HepG2 (cell line): ENCODE measurements around the gene AGXT. TPM values are rescaled to one million over a fixed set of nuclear protein-coding genes. Genes with fewer than 3 reads are reported as not detected.
A peak's percentile ranks its signal among the peaks of the same experiment; 100 is the strongest.

ENCODE experiments used
- CCDC6 ChIP-seq: sonication (generic); formaldehyde crosslinking; IDR thresholded peaks from 2 replicates; pipeline ENCODE4 v1.8.1; 2022; ENCODE audit warnings: mild to moderate bottlenecking, missing genetic modification reagents, moderate library complexity
- CENPX ChIP-seq: sonication (generic); formaldehyde crosslinking; IDR thresholded peaks from 2 replicates; pipeline ENCODE4 v1.9.0; 2021; ENCODE audit warnings: mild to moderate bottlenecking, missing genetic modification reagents, moderate library complexity
- HNF4G ChIP-seq, 2 experiments: sonication (generic) in 1 of 2; formaldehyde crosslinking in 1 of 2; IDR thresholded peaks; 2 replicates each; pipeline versions ENCODE4 v1.4.0 to v1.6.1; 2011 to 2020; ENCODE audit warnings: borderline replicate concordance in 2 of 2, low read depth in 2 of 2, mild to moderate bottlenecking in 2 of 2, low read length in 1 of 2, missing genetic modification reagents in 1 of 2, moderate library complexity in 1 of 2
- NPAS2 ChIP-seq: sonication (generic); formaldehyde crosslinking; IDR thresholded peaks from 2 replicates; pipeline ENCODE4 v1.8.0; 2022; ENCODE audit warnings: mild to moderate bottlenecking, missing genetic modification reagents, borderline replicate concordance
- POLR2G ChIP-seq: fragments of 200-400 bp; formaldehyde crosslinking; IDR thresholded peaks from 2 replicates; pipeline ENCODE4 v1.6.1; 2018; ENCODE audit warnings: mild to moderate bottlenecking, low read depth, low read length, moderate library complexity
- SIX4 ChIP-seq: sonication (generic); formaldehyde crosslinking; IDR thresholded peaks from 2 replicates; pipeline ENCODE4 v1.4.0; 2020; ENCODE audit warnings: missing genetic modification reagents
- SMYD3 ChIP-seq: sonication (generic); formaldehyde crosslinking; IDR thresholded peaks from 2 replicates; pipeline ENCODE4 v1.8.1; 2023; ENCODE audit warnings: mild to moderate bottlenecking, missing genetic modification reagents
- ZBTB1 ChIP-seq: sonication (generic); formaldehyde crosslinking; IDR thresholded peaks from 2 replicates; pipeline ENCODE4 v1.4.0; 2020; ENCODE audit warnings: missing genetic modification reagents, borderline replicate concordance
- ZNF256 ChIP-seq: sonication (generic); formaldehyde crosslinking; conservative IDR thresholded peaks from 2 replicates; pipeline ENCODE4 v1.4.0; 2020; ENCODE audit warnings: missing genetic modification reagents
- ZNF567 ChIP-seq: sonication (generic); formaldehyde crosslinking; IDR thresholded peaks from 2 replicates; pipeline ENCODE4 v1.8.1; 2023; ENCODE audit warnings: mild to moderate bottlenecking, missing genetic modification reagents, borderline replicate concordance
- ZNF660 ChIP-seq: sonication (generic); formaldehyde crosslinking; IDR thresholded peaks from 2 replicates; pipeline ENCODE4 v1.5.1; 2020; ENCODE audit warnings: mild to moderate bottlenecking, low read depth, missing genetic modification reagents, borderline replicate concordance
- ZNF724P ChIP-seq: sonication (generic); formaldehyde crosslinking; IDR thresholded peaks from 2 replicates; pipeline ENCODE4 v1.8.0; 2022; ENCODE audit warnings: missing genetic modification reagents, borderline replicate concordance
- polyA plus RNA-seq, 8 experiments: library from polyadenylated mRNA; depleted of rRNA in 3 of 8; stranded (reverse) in 7 of 8; unstranded in 1 of 8; fragments of >200 nt; fragmentation: Illumina TruSeq in 4 of 8; extraction: Trizol in 4 of 8; gene quantifications; 2 replicates each; pipeline versions ENCODE4 v1.2.1 to v1.2.3, GENCODE V29; 2011 to 2016; ENCODE audit warnings: low read depth in 4 of 8, missing spikeins in 1 of 8, mixed read lengths in 1 of 8; ENCODE audit not compliant: insufficient read depth in 1 of 8
- total RNA-seq, 5 experiments: library from RNA; depleted of rRNA; stranded (reverse); fragments of >200 nt; fragmentation: Illumina TruSeq; extraction: Trizol; gene quantifications; 2 replicates each; pipeline ENCODE4 v1.2.3, GENCODE V29; 2016; ENCODE audit warnings: low read depth in 1 of 5
- TF ChIP-seq, protein P1 (sequence below): sonication (generic); formaldehyde crosslinking; IDR thresholded peaks from 2 replicates; pipeline ENCODE4 v1.8.0; 2022; ENCODE audit warnings: mild to moderate bottlenecking, missing genetic modification reagents, borderline replicate concordance
- TF ChIP-seq, protein P2 (sequence below): sonication (generic); formaldehyde crosslinking; IDR thresholded peaks from 2 replicates; pipeline ENCODE4 v1.4.0; 2020; ENCODE audit warnings: missing genetic modification reagents
- TF ChIP-seq, protein P3 (sequence below): sonication (generic); formaldehyde crosslinking; IDR thresholded peaks from 2 replicates; pipeline ENCODE4 v1.5.1; 2020; ENCODE audit warnings: missing genetic modification reagents, mild to moderate bottlenecking, borderline replicate concordance
- TF ChIP-seq, protein P4 (sequence below): sonication (generic); formaldehyde crosslinking; IDR thresholded peaks from 2 replicates; pipeline ENCODE4 v1.4.0; 2020; ENCODE audit warnings: missing genetic modification reagents
- TF ChIP-seq, protein P5 (sequence below), 2 experiments: sonication (generic) in 1 of 2; formaldehyde crosslinking in 1 of 2; IDR thresholded peaks; 2 replicates each; pipeline versions ENCODE4 v1.4.0 to v1.6.1; 2018 to 2020; ENCODE audit warnings: missing genetic modification reagents in 2 of 2, borderline replicate concordance in 1 of 2, low read depth in 1 of 2, mild to moderate bottlenecking in 1 of 2, missing biosample characterization in 1 of 2

AGXT gene
- total and polyA plus RNA-seq, 2 of the 13 experiments (the other 11 are each of a cell fraction or from before 2014, with no cell fraction given) = 41.9 to 96.1 TPM

DNA sequence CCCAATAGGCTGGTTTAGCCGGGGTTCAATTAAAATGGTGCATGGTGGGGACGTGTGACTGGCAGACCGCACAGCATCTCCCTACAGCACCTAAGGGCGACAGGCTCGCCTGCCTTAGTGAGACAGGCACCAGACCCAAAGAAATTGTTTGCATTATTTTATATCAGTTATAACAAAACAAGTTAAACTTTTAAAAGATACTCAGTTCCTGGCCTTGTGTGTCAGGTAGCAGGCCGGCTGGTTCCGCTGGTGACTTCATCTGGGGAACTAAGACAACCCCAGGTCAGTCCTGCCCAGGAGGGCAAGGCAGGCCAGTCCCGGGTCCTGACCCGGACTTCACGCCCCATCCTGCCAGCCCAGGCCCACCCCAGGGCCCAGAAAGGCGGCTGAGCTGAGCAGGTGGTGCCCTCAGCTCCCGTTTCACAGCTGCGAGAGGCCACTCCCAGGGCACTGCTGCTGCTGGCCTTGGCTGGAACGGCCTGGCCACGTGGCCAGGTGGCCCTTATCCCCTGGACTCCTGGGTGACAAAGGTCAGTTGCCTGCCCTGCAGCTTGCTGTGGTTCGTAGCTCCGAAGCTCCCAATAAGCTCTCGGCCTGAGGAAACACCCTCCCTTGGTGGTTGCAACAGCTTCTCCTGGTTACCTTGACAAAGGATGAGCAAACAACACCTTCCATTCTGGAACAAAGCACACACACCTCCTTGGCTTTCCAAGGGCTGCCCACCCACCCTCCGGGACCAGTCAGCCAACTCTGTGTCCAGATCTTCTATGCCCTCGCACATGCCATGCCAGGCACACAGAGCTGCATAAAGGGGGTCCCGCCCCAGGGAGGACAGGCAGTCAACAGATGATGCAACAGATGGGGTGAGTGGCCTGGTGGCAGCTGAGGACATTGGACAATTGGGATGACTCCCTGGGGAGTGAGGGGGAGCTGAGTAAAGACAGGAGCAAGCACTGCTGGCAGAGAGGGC lies 11.3 kb upstream of the AGXT start (continued):
- TF ChIP-seq, protein P1, sequence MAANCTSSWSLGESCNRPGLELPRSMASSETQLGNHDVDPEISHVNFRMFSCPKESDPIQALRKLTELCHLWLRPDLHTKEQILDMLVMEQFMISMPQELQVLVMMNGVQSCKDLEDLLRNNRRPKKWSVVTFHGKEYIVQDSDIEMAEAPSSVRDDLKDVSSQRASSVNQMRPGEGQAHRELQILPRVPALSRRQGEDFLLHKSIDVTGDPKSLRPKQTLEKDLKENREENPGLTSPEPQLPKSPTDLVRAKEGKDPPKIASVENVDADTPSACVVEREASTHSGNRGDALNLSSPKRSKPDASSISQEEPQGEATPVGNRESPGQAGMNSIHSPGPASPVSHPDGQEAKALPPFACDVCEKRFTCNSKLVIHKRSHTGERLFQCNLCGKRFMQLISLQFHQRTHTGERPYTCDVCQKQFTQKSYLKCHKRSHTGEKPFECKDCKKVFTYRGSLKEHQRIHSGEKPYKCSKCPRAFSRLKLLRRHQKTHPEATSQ (CRISPR knock-in tag) = peak; percentile 47; the same call in 1 of the 2 replicates
- TF ChIP-seq ZNF724P = peak; percentile 99
- no peak for TF ChIP-seq ZBTB1 (CRISPR knock-in tag)
- TF ChIP-seq CENPX (CRISPR knock-in tag) = no peak
- TF ChIP-seq, protein P2, sequence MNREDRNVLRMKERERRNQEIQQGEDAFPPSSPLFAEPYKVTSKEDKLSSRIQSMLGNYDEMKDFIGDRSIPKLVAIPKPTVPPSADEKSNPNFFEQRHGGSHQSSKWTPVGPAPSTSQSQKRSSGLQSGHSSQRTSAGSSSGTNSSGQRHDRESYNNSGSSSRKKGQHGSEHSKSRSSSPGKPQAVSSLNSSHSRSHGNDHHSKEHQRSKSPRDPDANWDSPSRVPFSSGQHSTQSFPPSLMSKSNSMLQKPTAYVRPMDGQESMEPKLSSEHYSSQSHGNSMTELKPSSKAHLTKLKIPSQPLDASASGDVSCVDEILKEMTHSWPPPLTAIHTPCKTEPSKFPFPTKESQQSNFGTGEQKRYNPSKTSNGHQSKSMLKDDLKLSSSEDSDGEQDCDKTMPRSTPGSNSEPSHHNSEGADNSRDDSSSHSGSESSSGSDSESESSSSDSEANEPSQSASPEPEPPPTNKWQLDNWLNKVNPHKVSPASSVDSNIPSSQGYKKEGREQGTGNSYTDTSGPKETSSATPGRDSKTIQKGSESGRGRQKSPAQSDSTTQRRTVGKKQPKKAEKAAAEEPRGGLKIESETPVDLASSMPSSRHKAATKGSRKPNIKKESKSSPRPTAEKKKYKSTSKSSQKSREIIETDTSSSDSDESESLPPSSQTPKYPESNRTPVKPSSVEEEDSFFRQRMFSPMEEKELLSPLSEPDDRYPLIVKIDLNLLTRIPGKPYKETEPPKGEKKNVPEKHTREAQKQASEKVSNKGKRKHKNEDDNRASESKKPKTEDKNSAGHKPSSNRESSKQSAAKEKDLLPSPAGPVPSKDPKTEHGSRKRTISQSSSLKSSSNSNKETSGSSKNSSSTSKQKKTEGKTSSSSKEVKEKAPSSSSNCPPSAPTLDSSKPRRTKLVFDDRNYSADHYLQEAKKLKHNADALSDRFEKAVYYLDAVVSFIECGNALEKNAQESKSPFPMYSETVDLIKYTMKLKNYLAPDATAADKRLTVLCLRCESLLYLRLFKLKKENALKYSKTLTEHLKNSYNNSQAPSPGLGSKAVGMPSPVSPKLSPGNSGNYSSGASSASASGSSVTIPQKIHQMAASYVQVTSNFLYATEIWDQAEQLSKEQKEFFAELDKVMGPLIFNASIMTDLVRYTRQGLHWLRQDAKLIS = peak; percentile 27; the same call in 1 of the 2 replicates
- TF ChIP-seq CCDC6 (CRISPR knock-in tag) = peak; percentile 96
- TF ChIP-seq SIX4 (CRISPR knock-in tag) = peak; percentile 76
- TF ChIP-seq NPAS2 (CRISPR knock-in tag) = no peak
- TF ChIP-seq ZNF567 (CRISPR knock-in tag) = peak; percentile 71; the same call in 1 of the 2 replicates
- peak; percentile 72; the same call in 1 of the 2 replicates for TF ChIP-seq ZNF256
- TF ChIP-seq, protein P3, sequence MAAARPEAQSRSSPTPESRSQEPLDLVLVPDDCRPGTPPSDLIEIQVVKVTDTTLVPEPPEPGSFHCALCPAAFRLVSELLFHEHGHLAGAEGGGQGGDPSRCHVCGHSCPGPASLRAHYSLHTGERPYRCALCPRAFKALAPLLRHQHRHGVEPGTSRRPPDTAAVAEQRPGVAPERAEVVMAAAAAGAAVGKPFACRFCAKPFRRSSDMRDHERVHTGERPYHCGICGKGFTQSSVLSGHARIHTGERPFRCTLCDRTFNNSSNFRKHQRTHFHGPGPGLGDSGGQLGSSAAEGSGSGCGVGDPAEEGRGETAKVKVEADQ (CRISPR knock-in tag) = peak; percentile 66; the same call in 1 of the 2 replicates
- TF ChIP-seq, protein P4, sequence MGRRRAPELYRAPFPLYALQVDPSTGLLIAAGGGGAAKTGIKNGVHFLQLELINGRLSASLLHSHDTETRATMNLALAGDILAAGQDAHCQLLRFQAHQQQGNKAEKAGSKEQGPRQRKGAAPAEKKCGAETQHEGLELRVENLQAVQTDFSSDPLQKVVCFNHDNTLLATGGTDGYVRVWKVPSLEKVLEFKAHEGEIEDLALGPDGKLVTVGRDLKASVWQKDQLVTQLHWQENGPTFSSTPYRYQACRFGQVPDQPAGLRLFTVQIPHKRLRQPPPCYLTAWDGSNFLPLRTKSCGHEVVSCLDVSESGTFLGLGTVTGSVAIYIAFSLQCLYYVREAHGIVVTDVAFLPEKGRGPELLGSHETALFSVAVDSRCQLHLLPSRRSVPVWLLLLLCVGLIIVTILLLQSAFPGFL (CRISPR knock-in tag) = no peak
- TF ChIP-seq, protein P5, sequence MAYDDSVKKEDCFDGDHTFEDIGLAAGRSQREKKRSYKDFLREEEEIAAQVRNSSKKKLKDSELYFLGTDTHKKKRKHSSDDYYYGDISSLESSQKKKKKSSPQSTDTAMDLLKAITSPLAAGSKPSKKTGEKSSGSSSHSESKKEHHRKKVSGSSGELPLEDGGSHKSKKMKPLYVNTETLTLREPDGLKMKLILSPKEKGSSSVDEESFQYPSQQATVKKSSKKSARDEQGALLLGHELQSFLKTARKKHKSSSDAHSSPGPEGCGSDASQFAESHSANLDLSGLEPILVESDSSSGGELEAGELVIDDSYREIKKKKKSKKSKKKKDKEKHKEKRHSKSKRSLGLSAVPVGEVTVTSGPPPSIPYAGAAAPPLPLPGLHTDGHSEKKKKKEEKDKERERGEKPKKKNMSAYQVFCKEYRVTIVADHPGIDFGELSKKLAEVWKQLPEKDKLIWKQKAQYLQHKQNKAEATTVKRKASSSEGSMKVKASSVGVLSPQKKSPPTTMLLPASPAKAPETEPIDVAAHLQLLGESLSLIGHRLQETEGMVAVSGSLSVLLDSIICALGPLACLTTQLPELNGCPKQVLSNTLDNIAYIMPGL (CRISPR knock-in tag; IDR thresholded peaks at IDR 0.05; ENCODE audit: borderline replicate concordance in 1 of 2, low read depth in 1 of 2) = peak; percentile 67 to 78
- peak; percentile 97 for TF ChIP-seq HNF4G (IDR thresholded peaks at IDR 0.05; ENCODE audit: borderline replicate concordance, low read depth, low read length)
- peak; percentile 99 for TF ChIP-seq HNF4G (CRISPR knock-in tag; IDR thresholded peaks at IDR 0.05; ENCODE audit: borderline replicate concordance, low read depth)
- TF ChIP-seq SMYD3 (CRISPR knock-in tag) = no peak
- TF ChIP-seq ZNF660 = peak; percentile 95; the same call in 1 of the 2 replicates
- TF ChIP-seq POLR2G = peak; percentile 71
